C4-2B (cell line): Measurements from ENCODE around the gene ANKRD35.
"Not testable (repeated sequence)": the region's sequence is repeated elsewhere in the genome, so short reads cannot be mapped to it uniquely, and the experiment has no call there.

Experiments
- H3K27ac ChIP-seq: fragments of 450-650 bp; 2 replicates; pipeline ENCODE4 v1.5.1; 2017
- CTCF ChIP-seq: fragments of 450-650 bp; conservative IDR thresholded peaks from 2 replicates; pipeline ENCODE4 v1.5.1; 2017; ENCODE audit warnings: mild to moderate bottlenecking
- ZFX ChIP-seq: fragments of 450-650 bp; IDR thresholded peaks from 2 replicates; pipeline ENCODE4 v1.6.1; 2017

Gene ANKRD35

GRCh38 chr1:145849356-145850160 lies 36.1 kb downstream of the ANKRD35 start:
- no peak overlapping the region for H3K27ac ChIP-seq
- TF ChIP-seq CTCF = peak; percentile 47
- no peak for TF ChIP-seq ZFX

GRCh38 chr1:145847827-145848226 lies 37.8 kb downstream of the ANKRD35 start:
- TF ChIP-seq ZFX (no peak), CTCF (no peak)
- no peak overlapping the region for H3K27ac ChIP-seq

- no peak overlapping the region for H3K27ac ChIP-seq
- TF ChIP-seq CTCF = no peak
- TF ChIP-seq ZFX = no peak
Observed at GRCh38 chr1:145846201-145846612, 39.5 kb downstream of the ANKRD35 start.

- TF ChIP-seq CTCF (peak; percentile 98), ZFX (no peak)
- peak within 1 kb of the TSS; percentile 12; the same call in 1 of the 2 replicates for H3K27ac ChIP-seq
Observed at GRCh38 chr1:145845514-145846161, 40.0 kb downstream of the ANKRD35 start, which contains the start of gene NUDT17. TSS of gene NUDT17 (plus strand) at chr1:145845630. CDS start at chr1:145845641, 11 bp downstream.

- H3K27ac ChIP-seq = no peak overlapping the region; the same call in 1 of the 2 replicates
- TF ChIP-seq CTCF = no peak
- TF ChIP-seq ZFX = no peak
Observed at GRCh38 chr1:145845144-145845513, 40.5 kb downstream of the ANKRD35 start.

GRCh38 chr1:145843031-145843430 lies 42.6 kb downstream of the ANKRD35 start:
- no peak for TF ChIP-seq CTCF
- TF ChIP-seq ZFX = no peak
- H3K27ac ChIP-seq = no peak overlapping the region

GRCh38 chr1:145837656-145838055 lies 48.0 kb downstream of the ANKRD35 start:
- no peak overlapping the region for H3K27ac ChIP-seq
- TF ChIP-seq ZFX = no peak

GRCh38 chr1:145830810-145831209 lies 54.9 kb downstream of the ANKRD35 start:
- H3K27ac ChIP-seq = not testable (repeated sequence)
